ENCODE results near the gene ERCC6L2. TPM values are rescaled to one million over a fixed set of nuclear protein-coding genes. Genes with fewer than 3 reads are reported as not detected.

Gene ERCC6L2
- total RNA-seq, 1 donor from 2014 or later = 55.5 TPM

- Mint-ChIP-seq H3K27ac (no peak overlapping the region), H3K9me3 (no peaks in the 10 kb centered on the region), H3K36me3 (peaks cover 16% of the 10 kb centered on the region), H3K4me1 (ENCODE audit: unreplicated experiment) (peaks cover 7% of the 10 kb centered on the region), H3K27me3 (no peaks in the 10 kb centered on the region), H3K4me3 (no peak overlapping the region)
- TF ChIP-seq CTCF (conservative IDR thresholded peaks at IDR 0.05) = no peak
- no peak for DNase-seq (ENCODE audit: extremely low spot score, unreplicated experiment)
Observed at GRCh38 chr9:95901506-95901905, 26.0 kb downstream of the ERCC6L2 start.

GRCh38 chr9:95903398-95903797, 27.9 kb downstream of the ERCC6L2 start:
- H3K27ac Mint-ChIP-seq = no peak overlapping the region
- no peaks in the 10 kb centered on the region for H3K27me3 Mint-ChIP-seq
- H3K4me1 Mint-ChIP-seq (ENCODE audit: unreplicated experiment) = peaks cover 8% of the 10 kb centered on the region
- no peak for DNase-seq (ENCODE audit: extremely low spot score, unreplicated experiment)
- peaks cover 23% of the 10 kb centered on the region for H3K36me3 Mint-ChIP-seq
- no peak overlapping the region for H3K4me3 Mint-ChIP-seq
- H3K9me3 Mint-ChIP-seq = no peaks in the 10 kb centered on the region
- TF ChIP-seq CTCF (conservative IDR thresholded peaks at IDR 0.05) = no peak

GRCh38 chr9:95907794-95908193, 32.3 kb downstream of the ERCC6L2 start:
- Mint-ChIP-seq H3K36me3 (peaks cover 29% of the 10 kb centered on the region), H3K9me3 (no peaks in the 10 kb centered on the region), H3K27ac (no peak overlapping the region), H3K4me1 (ENCODE audit: unreplicated experiment) (peaks cover 8% of the 10 kb centered on the region), H3K4me3 (no peak overlapping the region), H3K27me3 (no peaks in the 10 kb centered on the region)
- peak; percentile 50 for TF ChIP-seq CTCF (conservative IDR thresholded peaks at IDR 0.05)
- DNase-seq (ENCODE audit: extremely low spot score, unreplicated experiment) = no peak

- Mint-ChIP-seq H3K9me3 (no peaks in the 10 kb centered on the region), H3K4me1 (ENCODE audit: unreplicated experiment) (peaks cover 8% of the 10 kb centered on the region), H3K36me3 (peaks cover 36% of the 10 kb centered on the region), H3K27me3 (no peaks in the 10 kb centered on the region), H3K27ac (no peak overlapping the region), H3K4me3 (no peak overlapping the region)
- TF ChIP-seq CTCF (conservative IDR thresholded peaks at IDR 0.05) = no peak
- no peak for DNase-seq (ENCODE audit: extremely low spot score, unreplicated experiment)
Observed at GRCh38 chr9:95910023-95910707, 34.7 kb downstream of the ERCC6L2 start.

GRCh38 chr9:95910770-95911340, 35.4 kb downstream of the ERCC6L2 start:
- Mint-ChIP-seq H3K4me1 (ENCODE audit: unreplicated experiment) (peaks cover 7% of the 10 kb centered on the region), H3K27me3 (no peaks in the 10 kb centered on the region), H3K27ac (no peak overlapping the region), H3K9me3 (no peaks in the 10 kb centered on the region), H3K36me3 (peaks cover 36% of the 10 kb centered on the region), H3K4me3 (no peak overlapping the region)
- no peak for DNase-seq (ENCODE audit: extremely low spot score, unreplicated experiment)
- no peak for TF ChIP-seq CTCF (conservative IDR thresholded peaks at IDR 0.05)

Measured in type B pancreatic cell (in vitro differentiated cells).